ENCODE results near the gene ARHGDIG.

DNA sequence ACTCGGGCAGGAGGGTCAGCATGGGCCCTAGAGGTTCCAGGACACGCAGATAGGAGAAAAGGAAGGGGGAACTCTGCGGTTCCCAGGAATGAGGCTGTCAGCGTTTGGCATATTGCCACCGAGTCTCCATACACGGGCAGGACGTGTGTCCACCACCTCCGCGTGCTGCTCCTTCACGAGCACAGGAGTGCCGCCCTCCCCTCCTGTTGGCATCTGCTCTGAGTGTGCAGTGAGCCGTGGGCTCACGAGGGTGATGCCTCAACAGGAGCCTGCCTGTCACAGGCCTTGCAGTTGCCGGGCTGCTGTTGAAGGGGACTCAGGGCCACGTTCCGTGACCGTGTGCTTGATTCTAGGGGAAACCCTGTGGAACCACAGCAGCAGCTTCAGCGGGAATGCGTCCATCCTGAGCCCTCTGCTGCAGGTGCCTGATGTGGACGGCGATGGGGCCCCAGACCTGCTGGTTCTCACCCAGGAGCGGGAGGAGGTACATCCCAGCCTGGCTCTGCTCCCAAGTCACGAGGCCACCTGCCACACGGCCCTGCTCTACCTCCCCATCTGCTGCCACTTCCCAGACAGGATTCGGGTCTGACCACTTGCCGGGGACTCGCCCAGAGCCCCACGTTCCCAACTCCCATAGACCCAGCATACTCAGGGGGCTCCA, 19.2 kb upstream of the ARHGDIG start:
- TF ChIP-seq, protein P1, sequence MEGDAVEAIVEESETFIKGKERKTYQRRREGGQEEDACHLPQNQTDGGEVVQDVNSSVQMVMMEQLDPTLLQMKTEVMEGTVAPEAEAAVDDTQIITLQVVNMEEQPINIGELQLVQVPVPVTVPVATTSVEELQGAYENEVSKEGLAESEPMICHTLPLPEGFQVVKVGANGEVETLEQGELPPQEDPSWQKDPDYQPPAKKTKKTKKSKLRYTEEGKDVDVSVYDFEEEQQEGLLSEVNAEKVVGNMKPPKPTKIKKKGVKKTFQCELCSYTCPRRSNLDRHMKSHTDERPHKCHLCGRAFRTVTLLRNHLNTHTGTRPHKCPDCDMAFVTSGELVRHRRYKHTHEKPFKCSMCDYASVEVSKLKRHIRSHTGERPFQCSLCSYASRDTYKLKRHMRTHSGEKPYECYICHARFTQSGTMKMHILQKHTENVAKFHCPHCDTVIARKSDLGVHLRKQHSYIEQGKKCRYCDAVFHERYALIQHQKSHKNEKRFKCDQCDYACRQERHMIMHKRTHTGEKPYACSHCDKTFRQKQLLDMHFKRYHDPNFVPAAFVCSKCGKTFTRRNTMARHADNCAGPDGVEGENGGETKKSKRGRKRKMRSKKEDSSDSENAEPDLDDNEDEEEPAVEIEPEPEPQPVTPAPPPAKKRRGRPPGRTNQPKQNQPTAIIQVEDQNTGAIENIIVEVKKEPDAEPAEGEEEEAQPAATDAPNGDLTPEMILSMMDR (IDR thresholded peaks at IDR 0.05 in 4 of 5, conservative IDR thresholded peaks at IDR 0.05 in 1 of 5): no peak
- TF ChIP-seq POLR2A (IDR thresholded peaks at IDR 0.05): no peak

Measured in gastrocnemius medialis (tissue), 4 donors.